Fibroblast of lung (primary cell): ENCODE results near the gene SNX8. TPM values are rescaled to one million over a fixed set of nuclear protein-coding genes. Genes with fewer than 3 reads are reported as not detected.

Experiments used
- DNase-seq, 2 donors: peaks; one replicate each; pipeline versions ENCODE4 v3.0.0 to v3.0.0-alpha.2; 2010; ENCODE audit warnings: low read depth in 2 of 2
- H2AFZ ChIP-seq: 2 replicates; pipeline ENCODE4 v1.5.1; 2012; ENCODE audit warnings: low read length, control low read depth, inconsistent platforms
- H3K27ac ChIP-seq: 2 replicates; pipeline ENCODE4 v1.5.1; 2011; ENCODE audit warnings: low read length, control low read depth; ENCODE audit not compliant: insufficient read depth
- H3K27me3 ChIP-seq: 2 replicates; pipeline ENCODE4 v1.5.1; 2011; ENCODE audit warnings: mild to moderate bottlenecking, low read length; ENCODE audit not compliant: control insufficient read depth, insufficient read depth
- H3K36me3 ChIP-seq: 2 replicates; pipeline ENCODE4 v1.5.1; 2011; ENCODE audit warnings: low read length; ENCODE audit not compliant: control insufficient read depth, insufficient read depth
- H3K4me1 ChIP-seq: 2 replicates; pipeline ENCODE4 v1.5.1; 2011; ENCODE audit warnings: low read length; ENCODE audit not compliant: control insufficient read depth, insufficient read depth; ENCODE audit errors: extremely low read depth
- H3K4me2 ChIP-seq: 2 replicates; pipeline ENCODE4 v1.5.1; 2011; ENCODE audit warnings: low read length, control low read depth; ENCODE audit not compliant: insufficient read depth; ENCODE audit errors: extremely low read depth
- H3K4me3 ChIP-seq, 4 experiments: fragments of 200-600 bp in 1 of 4; sonication (generic) in 1 of 4; replicated peaks in 1 of 4; 2 replicates each; pipeline ENCODE4 v1.5.1; 2011 to 2016; ENCODE audit warnings: low read length in 4 of 4, low read depth in 3 of 4, mild to moderate bottlenecking in 3 of 4, control low read depth in 2 of 4, inconsistent platforms in 1 of 4, mixed read lengths in 1 of 4; ENCODE audit not compliant: insufficient read depth in 1 of 4; ENCODE audit errors: control extremely low read depth in 1 of 4
- H3K79me2 ChIP-seq: 2 replicates; pipeline ENCODE4 v1.5.1; 2012; ENCODE audit warnings: mild to moderate bottlenecking, low read length, inconsistent platforms; ENCODE audit not compliant: control insufficient read depth, insufficient read depth
- H3K9ac ChIP-seq: 2 replicates; pipeline ENCODE4 v1.5.1; 2011; ENCODE audit warnings: mild to moderate bottlenecking, low read length, control low read depth; ENCODE audit not compliant: insufficient read depth
- H3K9me3 ChIP-seq: 2 replicates; pipeline ENCODE4 v1.5.1; 2012; ENCODE audit warnings: low read depth, low read length; ENCODE audit not compliant: control insufficient read depth, insufficient read depth
- H4K20me1 ChIP-seq: 2 replicates; pipeline ENCODE4 v1.5.1; 2011; ENCODE audit warnings: low read length; ENCODE audit not compliant: control insufficient read depth, insufficient read depth; ENCODE audit errors: extremely low read depth
- EZH2 ChIP-seq: IDR thresholded peaks from 2 replicates; pipeline ENCODE4 v1.5.1; 2012; ENCODE audit warnings: low read length, control low read depth, mild to moderate bottlenecking; ENCODE audit errors: missing control alignments
- polyA minus RNA-seq: library from RNA; depleted of rRNA, polyadenylated mRNA; stranded (reverse); fragments of >200 nt; gene quantifications from 2 replicates; pipeline ENCODE4 v1.2.3, GENCODE V29; 2011; ENCODE audit warnings: low replicate concordance
- polyA plus RNA-seq, 2 donors: library from polyadenylated mRNA; depleted of rRNA in 1 of 2; stranded (reverse) in 1 of 2; unstranded in 1 of 2; fragments of >200 nt; gene quantifications; 2 replicates each; pipeline ENCODE4 v1.2.1, GENCODE V29; 2011 to 2012; ENCODE audit warnings: missing spikeins in 1 of 2
- total RNA-seq: library from RNA; depleted of rRNA; stranded (reverse); fragments of >200 nt; gene quantifications from 2 replicates; pipeline ENCODE4 v1.2.1, GENCODE V29; 2014
- TF ChIP-seq, protein P1 (sequence below), 2 donors: IDR thresholded peaks in 1 of 2; conservative IDR thresholded peaks in 1 of 2; 1 replicate in 1 of 2; 2 replicates in 1 of 2; pipeline ENCODE4 v1.5.1; 2011 to 2012; ENCODE audit warnings: low read length in 2 of 2, control low read depth in 1 of 2, inconsistent platforms in 1 of 2, low read depth in 1 of 2, mild to moderate bottlenecking in 1 of 2

Gene SNX8, protein sequence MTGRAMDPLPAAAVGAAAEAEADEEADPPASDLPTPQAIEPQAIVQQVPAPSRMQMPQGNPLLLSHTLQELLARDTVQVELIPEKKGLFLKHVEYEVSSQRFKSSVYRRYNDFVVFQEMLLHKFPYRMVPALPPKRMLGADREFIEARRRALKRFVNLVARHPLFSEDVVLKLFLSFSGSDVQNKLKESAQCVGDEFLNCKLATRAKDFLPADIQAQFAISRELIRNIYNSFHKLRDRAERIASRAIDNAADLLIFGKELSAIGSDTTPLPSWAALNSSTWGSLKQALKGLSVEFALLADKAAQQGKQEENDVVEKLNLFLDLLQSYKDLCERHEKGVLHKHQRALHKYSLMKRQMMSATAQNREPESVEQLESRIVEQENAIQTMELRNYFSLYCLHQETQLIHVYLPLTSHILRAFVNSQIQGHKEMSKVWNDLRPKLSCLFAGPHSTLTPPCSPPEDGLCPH
- 11.0 and 13.2 TPM in 2 replicates for total RNA-seq
- 27.4 and 48.0 TPM in 2 replicates for polyA plus RNA-seq
- 45.7 and 94.9 TPM in 2 replicates for polyA plus RNA-seq (2012)
- polyA minus RNA-seq: 131 and 279 TPM in 2 replicates

DNA sequence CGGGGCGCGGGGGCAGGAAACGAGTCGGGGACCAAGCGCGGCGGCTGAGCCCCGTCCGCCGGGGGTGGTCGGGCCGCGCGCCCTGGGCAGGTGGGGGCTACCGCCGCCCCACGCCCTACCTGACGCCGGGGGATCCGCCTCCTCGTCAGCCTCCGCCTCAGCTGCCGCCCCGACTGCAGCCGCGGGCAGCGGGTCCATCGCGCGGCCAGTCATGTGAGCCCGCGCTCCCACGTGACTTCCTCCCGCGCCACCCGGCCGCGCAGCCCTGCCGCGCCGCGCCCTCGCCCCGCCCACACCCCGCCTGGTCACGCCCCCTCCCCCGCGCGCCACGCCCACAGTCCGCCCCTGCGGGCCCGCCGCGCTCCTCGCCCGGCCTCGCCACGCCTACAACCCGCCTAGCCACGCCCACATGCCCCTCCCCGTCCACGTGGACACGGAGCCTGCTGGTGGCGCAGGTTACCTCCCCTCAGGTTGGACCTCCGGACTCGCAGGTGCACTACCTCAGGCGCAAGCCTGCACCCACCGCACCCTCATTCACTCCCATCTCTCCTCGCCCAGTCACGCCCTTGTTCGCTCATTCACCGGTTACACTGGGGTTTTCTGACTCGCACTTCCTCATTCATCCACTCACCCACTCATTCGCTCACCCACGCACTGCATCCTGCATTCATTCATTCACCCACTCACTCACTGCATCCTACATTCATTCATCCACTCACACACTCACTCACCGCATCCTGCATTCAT is at the start of gene SNX8:
SNX8 (minus strand) TSS at position 233 of the 747 bp plus-strand sequence; CDS start at position 213, 20 bp downstream.
- Histone ChIP-seq H3K9ac (peak within 1 kb of the TSS; percentile 77), H2AFZ (peak within 1 kb of the TSS; percentile 95), H4K20me1 (no peaks in the 10 kb centered on the region), H3K9me3 (no peaks in the 10 kb centered on the region), H3K36me3 (no peaks in the 10 kb centered on the region), H3K27ac (peak within 1 kb of the TSS; percentile 60), H3K79me2 (peaks cover 20% of the 10 kb centered on the region), H3K4me1 (no peaks in the 10 kb centered on the region), H3K27me3 (no peaks in the 10 kb centered on the region), H3K4me2 (peak within 1 kb of the TSS; percentile 97), H3K4me3 (peak within 1 kb of the TSS; percentile 79 to 93 (median 80))
- TF ChIP-seq EZH2: no peak
- TF ChIP-seq, protein P1, sequence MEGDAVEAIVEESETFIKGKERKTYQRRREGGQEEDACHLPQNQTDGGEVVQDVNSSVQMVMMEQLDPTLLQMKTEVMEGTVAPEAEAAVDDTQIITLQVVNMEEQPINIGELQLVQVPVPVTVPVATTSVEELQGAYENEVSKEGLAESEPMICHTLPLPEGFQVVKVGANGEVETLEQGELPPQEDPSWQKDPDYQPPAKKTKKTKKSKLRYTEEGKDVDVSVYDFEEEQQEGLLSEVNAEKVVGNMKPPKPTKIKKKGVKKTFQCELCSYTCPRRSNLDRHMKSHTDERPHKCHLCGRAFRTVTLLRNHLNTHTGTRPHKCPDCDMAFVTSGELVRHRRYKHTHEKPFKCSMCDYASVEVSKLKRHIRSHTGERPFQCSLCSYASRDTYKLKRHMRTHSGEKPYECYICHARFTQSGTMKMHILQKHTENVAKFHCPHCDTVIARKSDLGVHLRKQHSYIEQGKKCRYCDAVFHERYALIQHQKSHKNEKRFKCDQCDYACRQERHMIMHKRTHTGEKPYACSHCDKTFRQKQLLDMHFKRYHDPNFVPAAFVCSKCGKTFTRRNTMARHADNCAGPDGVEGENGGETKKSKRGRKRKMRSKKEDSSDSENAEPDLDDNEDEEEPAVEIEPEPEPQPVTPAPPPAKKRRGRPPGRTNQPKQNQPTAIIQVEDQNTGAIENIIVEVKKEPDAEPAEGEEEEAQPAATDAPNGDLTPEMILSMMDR (conservative IDR thresholded peaks at IDR 0.05 in 1 of 2, IDR thresholded peaks at IDR 0.05 in 1 of 2; ENCODE audit: low read depth in 1 of 2, low read length in 2 of 2): no peak
- DNase-seq: peak; percentile 77 to 83

DNA sequence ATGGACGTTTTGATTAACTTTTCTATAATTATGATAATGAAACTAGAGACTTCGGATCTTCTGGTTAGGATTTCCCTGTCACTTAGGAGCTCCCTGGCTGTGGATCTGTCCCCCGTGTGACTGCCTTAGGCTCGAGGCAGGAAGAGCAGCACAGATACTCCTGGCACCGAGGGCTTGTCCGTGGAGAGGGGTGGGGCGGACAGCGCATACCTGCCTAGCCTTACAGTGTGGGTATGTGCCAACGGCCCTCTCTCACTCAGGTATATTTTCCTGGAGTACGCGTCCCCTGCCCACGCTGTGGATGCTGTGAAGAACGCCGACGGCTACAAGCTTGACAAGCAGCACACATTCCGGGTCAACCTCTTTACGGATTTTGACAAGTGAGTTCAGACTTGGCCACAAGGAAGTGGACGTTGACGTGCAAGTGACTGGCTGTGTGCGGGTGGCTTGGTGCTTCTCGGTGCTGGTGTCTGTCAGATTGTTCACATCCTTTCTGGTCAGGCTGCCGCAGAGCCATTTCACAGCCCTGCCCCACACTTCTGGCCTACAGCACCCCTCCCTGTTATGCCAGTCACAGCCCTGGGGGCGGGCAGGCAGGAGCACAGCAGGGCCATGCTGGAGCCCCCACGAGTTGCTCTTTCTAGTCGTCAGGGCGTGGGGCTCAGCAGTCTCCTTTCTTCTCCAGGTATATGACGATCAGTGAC is 48.3 kb upstream of the SNX8 start:
- no peak overlapping the region for H2AFZ ChIP-seq
- no peak overlapping the region for H3K27ac ChIP-seq
- no peak overlapping the region for H3K9ac ChIP-seq
- DNase-seq: no peak
- no peak for TF ChIP-seq EZH2
- TF ChIP-seq, protein P1 (conservative IDR thresholded peaks at IDR 0.05 in 1 of 2, IDR thresholded peaks at IDR 0.05 in 1 of 2; ENCODE audit: low read depth in 1 of 2, low read length in 2 of 2): no peak
- H4K20me1 ChIP-seq: peaks cover 2% of the 10 kb centered on the region
- H3K79me2 ChIP-seq: peaks cover 44% of the 10 kb centered on the region
- H3K27me3 ChIP-seq: no peaks in the 10 kb centered on the region
- H3K4me3 ChIP-seq: no peak overlapping the region
- no peak overlapping the region for H3K4me2 ChIP-seq
- H3K9me3 ChIP-seq: no peaks in the 10 kb centered on the region
- peaks cover 35% of the 10 kb centered on the region for H3K36me3 ChIP-seq
- no peaks in the 10 kb centered on the region for H3K4me1 ChIP-seq
